Cardiac fibroblast (primary cell): Measurements from ENCODE around the gene GRAMD4.

Source experiments
- DNase-seq, 2 donors: peaks; one replicate each; pipeline versions ENCODE4 v3.0.0 to v3.0.0-alpha.2; 2010; ENCODE audit warnings: low read depth in 2 of 2
- H3K4me3 ChIP-seq, 2 donors: replicated peaks in 1 of 2; 1 replicate in 1 of 2; 2 replicates in 1 of 2; pipeline ENCODE4 v1.5.1; 2011; ENCODE audit warnings: low read depth in 2 of 2, low read length in 2 of 2, mild to moderate bottlenecking in 2 of 2, moderate library complexity in 1 of 2
- CTCF ChIP-seq: IDR thresholded peaks from one replicate; pipeline ENCODE4 v1.5.1; 2011; ENCODE audit warnings: low read depth, mild to moderate bottlenecking, low read length, inconsistent platforms

The GRAMD4 gene

GRCh38 chr22:46726986-46727317 is 106.8 kb downstream of the GRAMD4 start:
- no peak for TF ChIP-seq CTCF
- DNase-seq = no peak
- no peak overlapping the region for H3K4me3 ChIP-seq

- H3K4me3 ChIP-seq = no peak overlapping the region
- no peak for TF ChIP-seq CTCF
Measured at GRCh38 chr22:46727813-46728364, 107.7 kb downstream of the GRAMD4 start.

GRCh38 chr22:46728470-46728869 is 108.3 kb downstream of the GRAMD4 start:
- no peak for TF ChIP-seq CTCF
- H3K4me3 ChIP-seq = no peak overlapping the region
- DNase-seq = no peak

More at GRCh38 chr22:46727813-46728364, 107.7 kb downstream of the GRAMD4 start:
- DNase-seq = no peak
